GM06990 (cell line): Measurements from ENCODE around the gene UBIAD1.

Source experiments
- DNase-seq: peaks from one replicate; pipeline ENCODE4 v3.0.0-alpha.2; 2011; ENCODE audit not compliant: insufficient read length; ENCODE audit errors: extremely low read depth
- H3K27me3 ChIP-seq: replicated peaks from 2 replicates; pipeline ENCODE4 v1.6.0; 2011; ENCODE audit warnings: low read length; ENCODE audit not compliant: control insufficient read depth, insufficient read depth
- H3K36me3 ChIP-seq: 2 replicates; pipeline ENCODE4 v1.5.1; 2011; ENCODE audit warnings: low read length; ENCODE audit not compliant: control insufficient read depth, insufficient read depth
- H3K4me3 ChIP-seq: replicated peaks from 2 replicates; pipeline ENCODE4 v1.5.1; 2011; ENCODE audit warnings: low read depth, mild to moderate bottlenecking, control low read depth, low read length
- TF ChIP-seq, protein P1 (sequence below): IDR thresholded peaks from 2 replicates; pipeline ENCODE4 v1.5.1; 2011; ENCODE audit warnings: low read length, control low read depth, mild to moderate bottlenecking, inconsistent platforms; ENCODE audit not compliant: insufficient read depth, poor library complexity, severe bottlenecking

The UBIAD1 gene

DNA sequence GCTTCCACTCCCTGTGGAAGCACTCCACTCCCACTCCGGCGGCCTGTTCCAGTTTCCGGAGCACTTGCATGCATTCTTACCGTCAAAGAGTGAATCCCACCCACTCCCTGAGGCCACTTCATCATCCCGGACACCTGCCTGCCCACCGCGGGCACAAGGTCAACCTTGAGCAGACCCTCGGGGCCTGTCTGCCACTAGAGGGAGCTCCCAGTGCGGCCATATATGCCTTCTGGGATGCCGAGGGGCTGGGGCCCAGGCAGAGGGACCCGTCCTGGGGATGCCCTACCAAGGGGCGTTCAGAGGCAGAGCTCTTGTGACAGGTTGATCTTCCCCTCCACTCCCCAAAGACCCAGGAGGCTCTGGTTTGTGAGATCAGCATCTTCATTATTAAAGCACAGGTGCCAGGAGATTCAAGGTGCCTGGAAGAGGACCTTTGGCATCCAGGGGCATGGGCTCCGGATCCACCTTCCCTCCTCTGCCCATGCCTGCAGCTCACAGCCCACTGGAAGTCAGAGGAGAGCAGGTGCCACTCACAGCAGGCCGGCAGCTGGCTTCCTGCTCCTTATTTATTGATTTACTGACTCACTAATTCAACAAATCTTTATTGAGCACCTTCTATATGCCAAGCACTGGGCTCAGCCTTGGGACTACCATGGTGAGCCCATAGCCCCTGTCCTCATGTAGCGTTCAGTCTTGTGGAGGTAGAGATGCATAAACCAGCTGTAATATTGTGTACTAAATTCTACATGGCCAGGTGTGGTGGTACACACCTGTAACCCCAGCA, 47.3 kb downstream of the UBIAD1 start:
- H3K4me3 ChIP-seq = no peak overlapping the region
- no peaks in the 10 kb centered on the region for H3K36me3 ChIP-seq
- peak; percentile 23 for DNase-seq
- H3K27me3 ChIP-seq = no peaks in the 10 kb centered on the region; the same call in 1 of the 2 replicates
- TF ChIP-seq, protein P1, sequence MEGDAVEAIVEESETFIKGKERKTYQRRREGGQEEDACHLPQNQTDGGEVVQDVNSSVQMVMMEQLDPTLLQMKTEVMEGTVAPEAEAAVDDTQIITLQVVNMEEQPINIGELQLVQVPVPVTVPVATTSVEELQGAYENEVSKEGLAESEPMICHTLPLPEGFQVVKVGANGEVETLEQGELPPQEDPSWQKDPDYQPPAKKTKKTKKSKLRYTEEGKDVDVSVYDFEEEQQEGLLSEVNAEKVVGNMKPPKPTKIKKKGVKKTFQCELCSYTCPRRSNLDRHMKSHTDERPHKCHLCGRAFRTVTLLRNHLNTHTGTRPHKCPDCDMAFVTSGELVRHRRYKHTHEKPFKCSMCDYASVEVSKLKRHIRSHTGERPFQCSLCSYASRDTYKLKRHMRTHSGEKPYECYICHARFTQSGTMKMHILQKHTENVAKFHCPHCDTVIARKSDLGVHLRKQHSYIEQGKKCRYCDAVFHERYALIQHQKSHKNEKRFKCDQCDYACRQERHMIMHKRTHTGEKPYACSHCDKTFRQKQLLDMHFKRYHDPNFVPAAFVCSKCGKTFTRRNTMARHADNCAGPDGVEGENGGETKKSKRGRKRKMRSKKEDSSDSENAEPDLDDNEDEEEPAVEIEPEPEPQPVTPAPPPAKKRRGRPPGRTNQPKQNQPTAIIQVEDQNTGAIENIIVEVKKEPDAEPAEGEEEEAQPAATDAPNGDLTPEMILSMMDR = peak; percentile 96

DNA sequence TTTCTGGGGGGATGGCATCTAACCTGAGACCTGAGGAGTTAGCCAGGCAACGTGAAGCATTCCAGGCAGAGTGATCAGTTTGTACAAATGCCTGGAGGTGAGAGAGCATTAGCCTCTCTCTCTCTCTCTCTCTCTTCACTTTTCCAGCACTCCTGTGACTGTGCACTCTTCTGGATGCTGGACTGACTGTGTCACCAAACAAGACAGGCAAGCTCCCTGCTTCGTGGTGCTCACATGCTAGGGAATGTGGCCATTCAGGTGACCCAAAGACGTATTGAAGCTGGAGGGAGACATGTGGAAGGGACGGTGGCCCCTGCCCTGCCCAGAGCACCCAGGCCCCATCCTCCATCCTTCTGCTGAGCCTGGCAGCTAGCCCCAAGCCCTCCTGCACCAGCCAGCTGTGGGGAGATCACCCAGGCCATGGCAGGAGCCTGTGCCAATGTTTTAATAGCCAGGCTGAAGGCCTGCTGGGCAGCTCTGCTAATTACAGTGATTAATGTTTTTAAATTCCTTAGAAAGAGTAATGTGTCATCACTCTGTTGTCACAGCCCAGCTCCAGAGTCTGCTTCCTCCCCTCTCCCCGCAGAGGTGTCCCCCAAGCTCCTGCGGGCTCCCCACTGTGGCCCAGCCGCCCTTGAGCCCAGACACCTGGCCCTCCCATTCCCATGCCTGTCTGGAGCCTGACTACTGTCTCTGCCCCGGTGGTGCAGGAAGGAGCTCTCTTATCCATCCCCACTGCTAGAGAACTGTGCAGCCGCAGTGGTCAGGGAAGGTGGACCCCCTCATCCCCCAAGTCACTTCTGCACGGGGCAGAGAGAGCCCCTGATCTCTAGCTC, 48.9 kb downstream of the UBIAD1 start:
- no peak overlapping the region for H3K4me3 ChIP-seq
- no peaks in the 10 kb centered on the region for H3K36me3 ChIP-seq
- DNase-seq = no peak
- TF ChIP-seq, protein P1 = no peak
- H3K27me3 ChIP-seq = no peaks in the 10 kb centered on the region; the same call in 1 of the 2 replicates

DNA sequence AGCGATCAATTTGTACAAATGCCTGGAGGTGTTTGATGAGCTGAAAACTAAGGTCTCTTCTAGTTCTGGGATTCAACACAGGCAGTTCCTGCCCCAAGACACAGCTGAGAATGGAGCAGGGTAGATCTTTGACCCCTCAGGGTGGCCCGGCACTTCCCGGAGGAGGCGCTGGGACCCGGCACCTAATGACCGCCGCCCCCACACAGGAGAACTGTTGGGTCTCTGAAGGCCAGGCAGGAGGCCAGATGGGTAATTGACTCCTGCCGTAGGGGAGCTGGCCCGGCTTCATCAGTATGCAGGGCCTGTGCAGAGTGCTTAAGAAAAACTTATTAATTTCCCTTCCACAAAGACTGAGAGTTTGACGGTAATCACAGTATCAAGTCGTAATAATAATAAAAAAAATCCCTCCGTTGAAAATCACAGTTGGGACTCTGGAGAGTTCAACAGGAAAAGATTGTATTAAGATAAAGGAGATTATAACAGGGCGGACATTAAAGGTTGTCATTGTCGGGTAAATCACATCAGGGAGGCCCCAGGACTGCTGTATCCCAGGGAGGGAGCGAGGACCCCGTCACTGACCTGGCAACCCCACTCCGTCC, 51.7 kb downstream of the UBIAD1 start:
- TF ChIP-seq, protein P1 = no peak
- H3K36me3 ChIP-seq = no peaks in the 10 kb centered on the region
- H3K27me3 ChIP-seq = no peaks in the 10 kb centered on the region; the same call in 1 of the 2 replicates
- DNase-seq = no peak
- no peak overlapping the region for H3K4me3 ChIP-seq

DNA sequence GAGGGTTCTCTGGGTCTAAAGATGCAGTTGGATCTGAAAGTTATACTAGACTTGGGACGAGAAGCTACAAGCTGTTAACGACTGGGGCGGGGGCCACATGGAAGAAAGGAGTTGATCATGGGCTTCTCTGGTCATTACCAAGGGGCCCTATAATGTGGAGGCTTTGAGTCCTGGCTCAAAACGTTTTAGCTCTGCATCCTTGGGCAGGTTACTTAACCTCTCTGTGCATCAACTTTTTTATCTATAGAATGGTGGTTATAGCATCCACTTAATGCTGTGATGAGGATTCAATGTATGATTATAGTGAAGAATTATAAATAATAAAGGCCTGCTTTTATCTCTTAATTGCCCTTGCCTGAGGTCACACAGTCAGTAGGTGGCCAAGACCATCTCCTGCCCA, 53.1 kb downstream of the UBIAD1 start:
- Histone ChIP-seq H3K27me3 (no peaks in the 10 kb centered on the region; the same call in 1 of the 2 replicates), H3K4me3 (no peak overlapping the region), H3K36me3 (no peaks in the 10 kb centered on the region)
- TF ChIP-seq, protein P1 = no peak
- DNase-seq = no peak

DNA sequence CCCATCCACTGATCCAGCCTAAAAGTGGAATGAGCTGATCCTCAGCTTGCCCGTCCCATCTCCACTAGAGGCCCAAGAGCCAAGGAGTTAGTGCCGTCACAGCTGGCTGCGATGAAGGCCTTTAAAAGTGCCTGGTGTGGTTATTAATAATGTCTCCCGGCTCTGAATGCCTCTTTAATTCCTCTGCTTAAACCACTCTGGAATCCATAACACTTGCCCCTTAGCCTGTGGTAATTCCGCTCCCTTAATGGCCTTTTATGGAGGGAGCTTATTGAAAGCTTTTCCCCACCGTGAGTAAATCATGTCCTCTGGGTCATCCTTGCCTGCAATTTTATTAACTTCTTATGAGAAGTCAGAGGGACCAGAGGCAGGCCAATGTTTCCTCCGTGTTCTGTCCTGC, 55.4 kb downstream of the UBIAD1 start:
- H3K36me3 ChIP-seq = no peaks in the 10 kb centered on the region
- TF ChIP-seq, protein P1 = no peak
- DNase-seq = no peak
- H3K4me3 ChIP-seq = no peak overlapping the region
- H3K27me3 ChIP-seq = no peaks in the 10 kb centered on the region
